Fibroblast of pulmonary artery (primary cell): Measurements from ENCODE around the gene MIB2.
"Not testable (repeated sequence)": the region's sequence is repeated elsewhere in the genome, so short reads cannot be mapped to it uniquely, and the experiment has no call there.

ENCODE experiments used
- DNase-seq: peaks from one replicate; pipeline ENCODE4 v3.0.0-alpha.2; 2010; ENCODE audit warnings: low read depth
- H3K4me3 ChIP-seq: replicated peaks from 2 replicates; pipeline ENCODE4 v1.5.1; 2011; ENCODE audit warnings: low read depth, mild to moderate bottlenecking, control low read depth, low read length, moderate library complexity
- CTCF ChIP-seq: IDR thresholded peaks from 2 replicates; pipeline ENCODE4 v1.5.1; 2011; ENCODE audit warnings: mild to moderate bottlenecking, control low read depth, low read length, inconsistent platforms; ENCODE audit errors: missing control alignments

The MIB2 gene

GRCh38 chr1:1639368-1639767 is 24.1 kb downstream of the MIB2 start:
- not testable (repeated sequence) for DNase-seq, H3K4me3 ChIP-seq

GRCh38 chr1:1640081-1640480 is 24.8 kb downstream of the MIB2 start:
- DNase-seq: not testable (repeated sequence)

GRCh38 chr1:1640711-1641461 is 25.6 kb downstream of the MIB2 start:
- not testable (repeated sequence) for H3K4me3 ChIP-seq, DNase-seq

More at GRCh38 chr1:1640081-1640480, 24.8 kb downstream of the MIB2 start:
- not testable (repeated sequence) for H3K4me3 ChIP-seq

GRCh38 chr1:1646326-1646725 is 31.0 kb downstream of the MIB2 start:
- DNase-seq, H3K4me3 ChIP-seq: not testable (repeated sequence)

- not testable (repeated sequence) for DNase-seq, H3K4me3 ChIP-seq
Observed at GRCh38 chr1:1647567-1648241, 32.4 kb downstream of the MIB2 start.

GRCh38 chr1:1648265-1648664 is 33.0 kb downstream of the MIB2 start:
- not testable (repeated sequence) for DNase-seq, H3K4me3 ChIP-seq

- peak; percentile 98 for DNase-seq
- H3K4me3 ChIP-seq: peak within 1 kb of the TSS; percentile 65
- TF ChIP-seq CTCF: peak; percentile 9
Observed at GRCh38 chr1:1658583-1659549, 43.6 kb downstream of the MIB2 start, which contains the start of gene CDK11B. Gene CDK11B, minus strand, starts transcription at chr1:1659004. Its CDS starts 1,519 bp downstream, at chr1:1657485.

- not testable (repeated sequence) for DNase-seq, H3K4me3 ChIP-seq
Observed at GRCh38 chr1:1662392-1662791, 47.1 kb downstream of the MIB2 start.

GRCh38 chr1:1662830-1663560 is 47.7 kb downstream of the MIB2 start:
- H3K4me3 ChIP-seq, DNase-seq: not testable (repeated sequence)

GRCh38 chr1:1664318-1664717 is 49.0 kb downstream of the MIB2 start:
- H3K4me3 ChIP-seq, DNase-seq: not testable (repeated sequence)

GRCh38 chr1:1664941-1665814 is 49.9 kb downstream of the MIB2 start:
- DNase-seq: no peak
- TF ChIP-seq CTCF: no peak
- no peak overlapping the region for H3K4me3 ChIP-seq
